ENCODE measurements around the gene NR4A1.

DNA sequence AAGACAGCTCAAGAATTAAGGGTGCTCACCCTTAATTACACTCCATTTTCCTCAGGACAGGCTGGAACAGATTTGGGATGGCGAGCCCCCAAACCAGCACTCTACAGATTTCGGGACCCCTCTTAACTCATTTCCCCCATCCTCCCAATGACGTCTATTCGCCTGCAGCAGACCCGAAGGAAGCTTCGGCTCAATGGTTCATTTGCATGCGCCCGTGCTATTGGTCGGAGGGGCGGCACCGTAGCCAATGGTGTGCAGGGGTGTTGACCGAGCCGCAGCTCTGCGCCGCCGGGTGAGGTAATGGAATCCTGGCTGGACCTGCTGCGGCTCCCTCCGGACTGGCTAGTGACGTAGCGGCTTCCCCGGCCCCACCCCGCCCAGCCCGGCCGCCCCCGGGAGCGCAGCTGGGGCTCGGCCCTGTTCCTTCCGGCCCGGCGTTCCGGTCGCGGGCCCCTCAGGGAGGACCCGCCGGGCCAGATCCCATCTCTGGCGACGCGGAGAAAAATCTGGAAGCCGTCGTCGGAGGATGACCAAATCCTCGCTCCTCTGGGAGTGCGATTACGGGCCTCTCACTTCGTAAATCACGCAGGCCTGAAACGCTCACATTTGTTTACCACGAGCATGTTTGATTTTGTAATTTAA lies 18.3 kb upstream of the NR4A1 start:
- TF ChIP-seq CTCF (conservative IDR thresholded peaks at IDR 0.05; ENCODE audit: low read depth, low read length) (no peak), EZH2 (IDR thresholded peaks at IDR 0.05; ENCODE audit: borderline replicate concordance, low read depth, low read length, poor library complexity, severe bottlenecking) (no peak)

Data from A673 (cell line).